Measurements from ENCODE around the gene HS6ST2. TPM values are rescaled to one million over a fixed set of nuclear protein-coding genes. Genes with fewer than 3 reads are reported as not detected.
A peak's percentile ranks its signal among the peaks of the same experiment; 100 is the strongest.
"Not testable (repeated sequence)": the region's sequence is repeated elsewhere in the genome, so short reads cannot be mapped to it uniquely, and the experiment has no call there.

Gene HS6ST2
- total RNA-seq, 1 donor from 2014 or later: 29.1 TPM

DNA sequence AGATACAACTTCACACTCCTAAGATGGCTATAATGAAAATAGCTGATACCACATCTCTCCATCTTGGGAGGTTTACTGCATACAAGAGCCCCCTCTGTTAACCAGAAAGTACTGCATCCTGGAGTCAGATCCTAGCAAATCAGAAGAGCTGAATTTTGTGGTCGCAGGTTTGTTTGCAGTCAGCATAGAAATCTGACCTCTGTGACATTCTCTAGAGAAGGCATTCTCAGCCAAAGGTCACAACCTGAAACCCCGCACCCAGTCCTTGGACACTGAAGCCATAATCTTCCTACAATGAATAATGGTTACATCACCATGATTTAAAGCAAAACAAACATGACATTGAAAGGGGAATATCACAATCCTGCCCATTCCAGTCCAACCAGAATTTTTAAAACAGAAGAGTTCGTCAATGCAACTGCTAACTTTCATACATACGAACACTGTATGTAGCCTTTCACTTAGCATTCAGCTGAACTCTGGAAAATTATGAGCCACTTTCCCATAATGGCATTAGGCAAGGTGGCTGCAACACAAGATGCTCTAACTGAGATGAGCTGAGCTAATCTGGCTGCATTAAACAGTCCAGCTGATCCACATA, 17.6 kb downstream of the HS6ST2 start:
- DNase-seq: peak; percentile 24

DNA sequence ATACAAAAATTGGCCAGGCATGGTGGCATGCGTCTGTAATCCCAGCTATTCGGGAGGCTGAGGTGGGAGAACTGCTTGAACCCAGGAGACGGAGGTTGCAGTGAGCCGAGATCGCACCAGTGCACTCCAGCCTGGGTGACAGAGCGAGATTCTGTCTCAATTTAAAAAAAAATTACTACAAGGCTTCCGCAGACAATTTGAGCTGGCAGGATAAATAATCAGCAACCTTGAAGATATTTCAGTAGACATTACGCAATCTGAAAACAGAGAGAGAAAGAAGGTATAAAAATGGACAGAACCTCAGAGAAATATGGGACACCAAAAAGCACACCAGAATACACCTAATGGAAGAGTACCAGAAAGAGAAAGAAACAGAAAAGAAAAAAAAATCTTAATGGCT, 25.3 kb downstream of the HS6ST2 start:
- DNase-seq: no peak

DNA sequence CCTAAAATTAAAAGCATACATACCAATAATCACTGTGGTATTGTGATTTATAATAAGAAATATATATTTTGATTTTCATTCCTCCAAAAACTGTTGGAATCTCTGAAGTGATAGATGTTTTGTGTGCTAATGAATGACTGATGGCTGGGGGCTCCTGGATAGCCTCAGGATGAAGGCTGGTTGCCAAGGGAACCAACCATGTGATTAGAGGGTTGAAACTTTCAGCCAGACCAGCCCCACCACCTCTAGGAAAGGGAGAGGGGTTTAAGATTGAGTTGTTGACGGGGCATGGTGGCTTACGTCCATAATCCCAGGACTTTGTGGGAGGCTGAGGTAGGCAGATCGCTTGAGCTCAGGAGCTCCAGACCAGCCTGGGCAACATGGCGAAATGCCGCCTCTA, 34.0 kb downstream of the HS6ST2 start:
- no peak for DNase-seq

GRCh38 chrX:132918523-132918922, 39.9 kb downstream of the HS6ST2 start:
- no peak for DNase-seq

- no peak for DNase-seq
These were observed 42.1 kb downstream of the HS6ST2 start for GRCh38 chrX:132916349-132916748.

GRCh38 chrX:132909643-132910042, 48.8 kb downstream of the HS6ST2 start:
- DNase-seq: peak; percentile 17

GRCh38 chrX:132908891-132909290, 49.5 kb downstream of the HS6ST2 start:
- no peak for DNase-seq

- DNase-seq: no peak
These were observed 57.7 kb downstream of the HS6ST2 start for GRCh38 chrX:132900633-132901293.

DNA sequence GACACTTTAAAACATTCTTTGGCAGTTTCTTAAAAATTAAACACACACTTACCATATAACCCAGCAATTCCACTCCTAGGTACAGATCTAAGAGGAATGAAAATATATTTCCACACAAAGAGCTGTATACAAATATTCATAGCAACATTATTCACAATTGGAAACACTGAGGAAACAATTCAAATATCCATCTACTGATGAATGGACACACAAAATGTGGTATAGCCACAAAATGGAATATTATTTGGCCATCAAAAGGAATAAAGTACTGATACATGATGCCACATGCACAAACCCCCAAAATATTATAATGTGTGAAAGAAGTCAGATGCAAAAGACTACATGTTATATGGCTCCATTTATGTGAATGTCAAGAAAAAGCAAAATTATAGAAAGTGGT, 70.9 kb downstream of the HS6ST2 start:
- no peak for DNase-seq

GRCh38 chrX:132883358-132883915, 75.0 kb downstream of the HS6ST2 start:
- no peak for DNase-seq

DNA sequence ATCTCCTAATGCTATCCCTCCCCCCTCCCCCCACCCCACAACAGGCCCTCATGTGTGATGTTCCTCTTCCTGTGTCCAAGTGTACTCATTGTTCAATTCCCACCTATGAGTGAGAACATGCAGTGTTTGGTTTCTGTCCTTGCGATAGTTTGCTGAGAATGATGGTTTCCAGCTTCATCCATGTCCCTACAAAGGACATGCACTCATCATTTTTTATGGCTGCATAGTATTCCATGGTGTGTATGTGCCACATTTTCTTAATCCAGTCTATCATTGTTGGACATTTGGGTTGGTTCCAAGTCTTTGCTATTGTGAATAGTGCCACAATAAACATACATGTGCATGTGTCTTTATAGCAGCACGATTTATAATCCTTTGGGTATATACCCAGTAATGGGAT, 77.7 kb downstream of the HS6ST2 start:
- DNase-seq: not testable (repeated sequence)

DNA sequence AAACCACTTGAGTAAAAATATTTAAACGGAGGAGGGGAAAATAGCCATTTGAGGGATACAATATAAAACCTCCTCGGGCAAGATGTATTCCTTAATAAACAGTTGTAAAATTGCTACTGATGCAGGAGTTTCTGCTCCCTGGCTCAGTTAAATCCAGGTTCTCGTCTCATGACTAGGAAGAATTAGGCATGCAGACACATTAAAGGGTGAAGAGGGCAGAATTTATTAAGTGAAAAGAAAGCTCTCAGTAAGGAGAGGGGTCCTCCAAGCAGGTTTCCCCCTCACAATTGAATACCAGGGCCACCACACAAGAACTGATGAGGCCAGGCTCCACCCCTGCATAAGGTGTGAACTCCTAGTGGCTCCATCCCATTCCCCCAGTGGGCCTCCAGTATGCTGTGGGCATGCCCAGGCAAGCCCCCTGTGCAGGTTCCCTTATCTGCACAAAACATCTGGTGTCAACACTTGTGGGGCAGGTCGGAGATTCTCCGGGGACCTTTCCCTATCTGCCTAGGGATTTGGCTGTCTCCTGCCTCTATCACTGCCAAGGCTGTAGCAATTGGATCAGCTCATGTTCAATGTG, 80.4 kb downstream of the HS6ST2 start:
- no peak for DNase-seq

DNA sequence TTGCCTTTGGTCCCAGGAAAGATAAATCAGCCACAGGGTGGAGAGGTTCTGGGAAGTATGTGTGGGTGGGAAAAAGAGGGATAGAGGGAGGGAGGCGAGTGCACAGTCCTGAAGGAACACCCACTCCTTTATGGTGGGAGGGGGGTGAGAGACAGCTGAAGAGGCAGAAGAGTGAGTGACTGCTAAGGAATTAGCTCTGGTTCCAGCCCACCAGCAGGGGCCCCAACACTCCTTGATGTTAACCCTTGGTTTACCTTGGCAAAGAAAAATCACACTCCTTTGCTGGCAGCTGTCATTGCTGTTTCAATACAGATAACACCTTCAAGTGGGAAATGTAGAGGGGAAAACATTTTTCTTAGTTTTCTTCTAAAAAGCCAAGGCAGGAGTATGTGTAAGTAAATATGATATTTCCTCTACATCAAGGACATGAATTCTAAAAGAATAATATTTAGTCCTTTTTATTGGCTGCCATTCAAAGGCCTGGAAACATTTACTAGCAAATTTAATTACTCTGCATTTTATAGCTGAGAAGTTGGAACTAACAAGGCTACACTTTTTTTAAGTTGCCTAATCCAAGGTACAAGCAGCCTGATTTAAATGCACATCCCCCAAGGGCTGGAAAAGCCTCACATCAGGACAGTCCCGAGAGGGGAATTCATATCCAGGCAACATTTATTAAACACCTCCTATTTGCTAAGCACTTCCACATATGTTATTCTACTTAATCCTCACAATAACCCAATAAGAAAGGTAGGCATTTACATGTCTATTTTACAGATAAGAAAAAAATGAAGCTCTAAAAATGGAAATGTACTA, 81.7 kb downstream of the HS6ST2 start:
- DNase-seq: peak; percentile 49

DNA sequence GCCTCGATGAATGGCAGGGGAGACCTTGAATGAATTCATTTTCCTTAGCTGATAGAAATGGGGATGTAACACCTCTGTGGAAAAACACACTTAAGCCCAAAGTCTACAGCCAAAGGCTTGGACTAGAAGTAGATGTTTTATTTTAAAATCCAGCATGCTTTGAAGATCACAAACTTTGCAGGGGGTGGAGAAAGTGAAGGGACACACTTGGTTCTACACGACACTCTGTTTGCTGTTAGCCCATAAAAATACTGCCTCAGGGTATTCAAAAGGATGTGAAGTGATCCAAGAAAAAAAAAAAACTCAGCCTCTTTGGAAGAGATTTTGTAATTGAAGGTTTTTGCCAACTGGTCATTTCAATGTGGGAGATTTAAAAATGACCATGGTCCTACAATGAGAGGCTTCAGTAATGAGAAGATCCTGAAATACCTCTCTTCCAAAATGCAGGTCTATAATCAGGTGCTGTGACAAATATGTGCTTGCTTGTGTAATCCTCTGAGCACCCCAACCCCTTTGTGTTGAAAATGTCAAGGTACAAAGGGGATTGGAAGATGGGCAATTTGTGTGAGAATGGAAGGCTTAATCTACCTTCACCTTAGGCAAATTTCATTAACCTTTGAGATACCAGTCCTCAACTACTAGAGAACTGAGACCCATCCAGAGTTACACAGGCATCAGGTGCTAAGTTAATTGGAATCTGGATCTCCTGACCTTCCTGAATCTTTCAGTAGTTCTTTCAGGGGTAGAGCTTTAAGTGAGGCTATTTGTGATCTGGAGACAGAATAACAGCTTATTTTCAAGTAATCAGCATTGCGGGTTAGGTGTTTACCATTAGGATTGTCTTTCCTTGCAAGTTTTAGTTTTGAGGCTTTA, 82.5 kb downstream of the HS6ST2 start:
- no peak for DNase-seq

DNA sequence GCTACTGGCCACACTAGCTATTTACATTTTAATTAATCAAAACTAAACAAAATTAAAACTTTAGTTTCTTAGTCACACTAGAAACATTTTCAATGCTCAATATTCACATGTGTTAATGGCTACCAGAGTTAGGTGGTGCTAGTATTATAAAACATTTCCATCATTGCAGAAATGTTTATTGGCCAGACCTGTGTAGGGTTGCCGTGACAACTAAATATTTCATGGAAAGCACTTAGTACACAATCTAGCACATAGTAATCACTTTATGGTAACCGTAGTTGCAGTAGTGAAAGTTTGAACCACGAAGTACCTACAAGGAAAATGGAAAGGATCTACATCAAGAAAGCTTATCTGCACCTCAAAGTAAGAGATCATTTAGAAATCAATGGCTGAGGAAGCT, 95.9 kb downstream of the HS6ST2 start:
- DNase-seq: no peak

- DNase-seq: no peak
These were observed 97.4 kb downstream of the HS6ST2 start for GRCh38 chrX:132861076-132861475.

DNA sequence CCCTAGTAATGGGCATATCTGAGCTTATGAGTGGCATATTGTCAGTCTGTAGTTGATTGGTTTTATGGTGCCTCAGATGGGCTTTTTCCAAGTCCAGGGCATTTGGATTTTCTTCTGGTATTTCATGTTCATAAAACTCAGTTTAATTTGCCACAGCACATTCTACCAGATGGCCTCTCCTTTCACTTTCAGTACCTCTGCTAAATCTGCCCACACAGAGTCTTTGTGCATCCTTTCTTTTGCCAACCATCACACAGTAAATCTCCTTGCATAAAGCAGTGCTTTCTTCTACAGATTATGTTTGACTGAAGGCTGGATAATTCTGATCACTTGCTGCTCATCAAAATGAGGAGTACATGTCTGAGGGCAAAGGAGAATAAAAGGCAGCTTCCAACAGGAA, 98.2 kb downstream of the HS6ST2 start:
- DNase-seq: no peak

DNA sequence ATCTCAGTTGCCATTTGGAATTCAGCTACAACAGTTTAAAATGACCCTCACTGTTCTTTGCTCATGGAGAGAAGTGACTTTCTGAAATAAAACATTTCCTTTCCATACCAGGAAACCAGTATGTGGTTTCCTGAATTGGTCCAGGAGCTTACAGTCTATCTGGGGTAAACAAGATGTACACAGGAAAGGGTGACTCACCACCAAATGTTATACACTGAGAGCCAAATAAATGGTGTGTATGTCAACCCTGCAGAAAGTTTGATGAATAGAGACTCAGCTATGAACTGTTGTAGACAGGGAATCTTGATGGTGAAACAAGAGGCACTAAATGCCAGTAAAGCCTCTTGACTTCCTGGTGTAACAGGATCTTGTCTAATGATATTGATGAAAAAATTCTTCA, 100.4 kb downstream of the HS6ST2 start:
- DNase-seq: no peak

- no peak for DNase-seq
These were observed 102.6 kb downstream of the HS6ST2 start for GRCh38 chrX:132855780-132856341.

- no peak for DNase-seq
These were observed 105.4 kb downstream of the HS6ST2 start for GRCh38 chrX:132853040-132853439.

DNA sequence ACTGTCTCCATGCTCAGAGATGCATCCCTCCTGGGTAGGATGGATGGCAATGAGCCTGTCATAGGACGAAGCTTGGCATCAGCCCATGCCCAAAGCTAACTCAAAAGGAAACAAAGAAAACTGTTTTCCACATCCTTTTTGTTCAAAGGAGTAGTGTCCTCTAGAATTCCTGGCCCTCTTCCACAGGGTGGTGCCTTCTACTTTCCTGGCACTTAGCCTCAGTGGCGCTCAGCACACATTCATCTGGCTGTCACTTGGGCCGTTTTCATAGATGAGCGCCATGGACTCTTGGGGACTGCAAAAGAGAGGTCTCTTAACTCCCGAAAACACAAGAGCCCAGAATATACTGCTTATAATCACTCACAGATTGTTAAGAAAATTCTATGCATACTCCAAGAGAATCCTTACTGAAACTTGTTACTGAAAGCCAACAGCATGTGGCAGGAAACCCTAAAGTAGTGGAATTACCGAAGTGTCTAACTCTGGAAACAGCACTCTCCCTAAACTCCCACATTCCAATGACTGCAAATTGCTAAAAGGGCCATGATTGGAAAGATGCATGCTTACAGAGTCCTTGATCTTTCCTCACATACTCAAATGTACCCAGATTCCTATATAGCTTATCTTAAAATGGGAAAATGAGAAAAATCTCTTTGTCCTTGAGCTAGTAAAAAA, 110.0 kb downstream of the HS6ST2 start:
- DNase-seq: peak; percentile 45

All from tongue (tissue), 2 donors.